NCI-H2107 treated with DMSO at 0.1 percent for 48 hours (cell line): Measurements from ENCODE around the gene TBC1D30.
"Not testable (repeated sequence)": the region's sequence is repeated elsewhere in the genome, so short reads cannot be mapped to it uniquely, and the experiment has no call there.

ENCODE experiments used
- DNase-seq: peaks from one replicate; lab custom pipeline; 2025; ENCODE audit not compliant: unreplicated experiment; lab: John Stamatoyannopoulos, UW

TBC1D30 gene, protein sequence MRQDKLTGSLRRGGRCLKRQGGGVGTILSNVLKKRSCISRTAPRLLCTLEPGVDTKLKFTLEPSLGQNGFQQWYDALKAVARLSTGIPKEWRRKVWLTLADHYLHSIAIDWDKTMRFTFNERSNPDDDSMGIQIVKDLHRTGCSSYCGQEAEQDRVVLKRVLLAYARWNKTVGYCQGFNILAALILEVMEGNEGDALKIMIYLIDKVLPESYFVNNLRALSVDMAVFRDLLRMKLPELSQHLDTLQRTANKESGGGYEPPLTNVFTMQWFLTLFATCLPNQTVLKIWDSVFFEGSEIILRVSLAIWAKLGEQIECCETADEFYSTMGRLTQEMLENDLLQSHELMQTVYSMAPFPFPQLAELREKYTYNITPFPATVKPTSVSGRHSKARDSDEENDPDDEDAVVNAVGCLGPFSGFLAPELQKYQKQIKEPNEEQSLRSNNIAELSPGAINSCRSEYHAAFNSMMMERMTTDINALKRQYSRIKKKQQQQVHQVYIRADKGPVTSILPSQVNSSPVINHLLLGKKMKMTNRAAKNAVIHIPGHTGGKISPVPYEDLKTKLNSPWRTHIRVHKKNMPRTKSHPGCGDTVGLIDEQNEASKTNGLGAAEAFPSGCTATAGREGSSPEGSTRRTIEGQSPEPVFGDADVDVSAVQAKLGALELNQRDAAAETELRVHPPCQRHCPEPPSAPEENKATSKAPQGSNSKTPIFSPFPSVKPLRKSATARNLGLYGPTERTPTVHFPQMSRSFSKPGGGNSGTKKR

DNA sequence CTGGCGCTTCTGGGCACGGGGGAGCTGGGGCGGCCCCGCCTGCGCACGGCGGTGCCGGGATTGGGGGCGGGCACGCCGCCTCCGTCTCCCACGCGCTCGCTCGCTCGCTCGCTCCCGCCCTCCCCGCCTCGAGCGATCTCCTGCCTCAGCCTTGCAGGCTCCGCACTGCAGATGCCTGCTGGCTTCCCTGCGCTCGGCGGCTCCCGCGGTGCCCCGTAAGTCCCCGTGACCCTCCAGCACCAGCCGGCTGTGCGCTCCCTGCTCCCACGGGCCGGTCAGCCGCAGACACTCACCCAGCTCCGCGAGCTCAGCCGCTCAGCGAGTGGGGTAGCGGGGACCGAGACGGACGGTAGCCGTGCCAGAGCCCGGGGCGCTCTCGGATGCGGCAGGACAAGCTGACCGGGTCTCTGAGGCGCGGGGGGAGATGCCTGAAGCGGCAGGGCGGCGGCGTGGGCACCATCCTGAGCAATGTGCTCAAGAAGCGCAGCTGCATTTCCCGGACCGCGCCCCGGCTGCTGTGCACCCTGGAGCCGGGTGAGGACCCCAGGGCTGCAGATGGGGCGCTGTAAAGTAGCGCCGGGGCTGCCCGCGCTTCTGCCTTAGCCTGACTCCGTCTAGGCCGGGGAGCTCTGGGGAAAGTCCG lies at the start of gene TBC1D30:
Gene TBC1D30 (plus strand): TSS at position 148 of the 643 bp plus-strand sequence. CDS start 233 bp downstream, at position 381.
- DNase-seq, result peak; percentile 43

DNA sequence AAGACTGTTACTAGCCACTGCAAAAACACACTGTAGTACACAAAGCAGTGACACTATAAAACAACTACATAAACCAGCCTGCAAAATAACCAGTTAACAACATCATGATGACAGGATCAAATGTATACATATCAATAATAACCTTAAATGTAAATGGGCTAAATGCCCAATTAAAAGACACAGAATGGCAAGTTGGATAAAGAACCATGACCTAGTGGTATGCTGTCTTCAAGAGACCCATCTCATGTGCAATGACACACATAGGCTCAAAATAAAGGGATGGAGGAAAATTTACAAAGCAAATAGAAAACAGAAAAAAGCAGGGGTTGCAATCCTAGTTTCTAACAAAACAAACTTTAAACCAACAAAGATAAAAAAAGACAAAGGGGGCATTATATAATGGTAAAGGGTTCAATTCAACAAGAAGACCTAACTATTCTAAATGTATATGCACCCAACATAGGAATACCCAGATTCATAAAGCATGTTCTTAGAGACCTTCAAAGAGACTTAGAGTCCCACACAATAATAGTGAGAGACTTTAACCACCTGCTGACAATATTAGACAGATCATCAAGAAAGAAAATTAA lies 49.2 kb upstream of the TBC1D30 start:
- DNase-seq, result not testable (repeated sequence)

DNA sequence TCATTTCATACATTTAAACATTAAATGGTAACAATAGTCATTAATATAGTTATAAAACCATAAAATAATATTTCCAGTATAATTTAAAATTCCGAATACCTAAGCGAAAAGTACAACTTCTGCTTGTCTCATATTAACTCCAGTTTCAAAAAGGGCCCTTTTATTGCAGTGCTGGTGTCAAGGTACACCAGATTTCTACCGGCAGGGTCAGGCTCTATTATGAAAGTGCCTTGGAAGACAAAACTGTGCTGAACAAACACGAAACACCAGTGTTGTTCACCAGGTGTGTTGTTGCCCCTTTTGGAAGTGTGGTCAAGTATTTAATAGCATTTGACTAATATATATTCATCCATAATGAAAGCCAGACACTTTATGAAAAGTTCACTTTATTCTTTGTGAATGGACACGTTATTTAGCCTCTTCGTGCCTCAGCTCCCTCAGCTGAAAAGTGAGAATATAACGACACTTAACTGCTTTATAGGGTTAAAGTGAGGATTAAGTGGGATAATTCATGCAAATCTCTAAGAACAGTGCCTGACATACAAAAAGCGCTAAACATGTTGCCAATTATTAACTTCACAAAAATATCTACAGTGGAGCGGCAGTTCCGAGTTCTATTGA lies 45.0 kb upstream of the TBC1D30 start:
- DNase-seq, result no peak

DNA sequence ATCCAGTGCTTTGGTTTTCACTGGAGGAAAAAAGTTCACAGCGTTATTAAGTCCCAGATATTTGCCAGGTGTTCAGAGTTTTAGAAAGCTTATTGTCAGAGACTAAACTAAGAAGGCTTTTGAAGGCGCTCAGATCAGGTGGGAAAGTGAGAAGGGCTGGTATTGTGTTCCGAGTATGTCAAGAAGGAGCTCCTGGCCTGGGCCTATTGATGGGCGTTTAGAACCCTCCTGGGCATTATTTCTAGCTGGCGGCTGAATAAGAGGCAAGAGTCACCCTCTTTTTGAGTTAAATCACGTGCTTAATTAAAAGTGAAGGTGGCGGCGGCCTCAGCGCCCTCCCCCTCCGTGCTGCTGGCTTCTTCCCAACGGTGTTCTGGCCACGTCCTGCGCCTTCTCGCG lies 44.3 kb upstream of the TBC1D30 start:
- peak; percentile 76 for DNase-seq

DNA sequence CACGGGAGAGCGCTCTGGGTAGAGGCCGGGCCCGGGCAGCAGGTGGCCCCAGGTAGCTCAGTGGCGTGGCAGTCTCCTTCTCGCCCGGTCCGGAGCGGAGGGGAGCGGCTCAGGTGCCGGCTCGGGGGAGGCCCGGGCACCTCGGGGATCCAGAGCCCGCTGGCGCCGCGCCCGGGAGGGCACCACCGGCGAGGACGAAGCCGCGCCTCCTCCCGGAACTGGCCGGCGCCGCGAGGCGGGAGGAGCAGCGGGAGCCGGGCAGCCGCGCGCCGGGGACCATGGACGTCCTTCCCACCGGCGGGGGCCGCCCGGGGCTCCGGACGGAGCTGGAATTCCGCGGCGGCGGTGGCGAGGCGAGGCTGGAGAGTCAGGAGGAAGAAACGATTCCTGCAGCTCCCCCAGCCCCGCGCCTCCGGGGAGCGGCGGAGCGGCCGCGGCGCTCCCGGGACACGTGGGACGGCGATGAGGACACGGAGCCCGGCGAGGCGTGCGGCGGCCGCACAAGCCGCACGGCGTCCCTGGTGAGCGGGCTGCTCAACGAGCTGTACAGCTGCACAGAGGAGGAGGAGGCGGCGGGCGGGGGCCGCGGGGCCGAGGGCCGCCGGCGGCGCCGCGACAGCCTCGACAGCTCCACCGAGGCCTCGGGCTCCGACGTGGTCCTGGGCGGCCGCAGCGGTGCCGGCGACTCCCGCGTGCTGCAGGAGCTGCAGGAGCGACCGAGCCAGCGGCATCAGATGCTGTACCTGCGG lies 43.7 kb upstream of the TBC1D30 start:
- no peak for DNase-seq

DNA sequence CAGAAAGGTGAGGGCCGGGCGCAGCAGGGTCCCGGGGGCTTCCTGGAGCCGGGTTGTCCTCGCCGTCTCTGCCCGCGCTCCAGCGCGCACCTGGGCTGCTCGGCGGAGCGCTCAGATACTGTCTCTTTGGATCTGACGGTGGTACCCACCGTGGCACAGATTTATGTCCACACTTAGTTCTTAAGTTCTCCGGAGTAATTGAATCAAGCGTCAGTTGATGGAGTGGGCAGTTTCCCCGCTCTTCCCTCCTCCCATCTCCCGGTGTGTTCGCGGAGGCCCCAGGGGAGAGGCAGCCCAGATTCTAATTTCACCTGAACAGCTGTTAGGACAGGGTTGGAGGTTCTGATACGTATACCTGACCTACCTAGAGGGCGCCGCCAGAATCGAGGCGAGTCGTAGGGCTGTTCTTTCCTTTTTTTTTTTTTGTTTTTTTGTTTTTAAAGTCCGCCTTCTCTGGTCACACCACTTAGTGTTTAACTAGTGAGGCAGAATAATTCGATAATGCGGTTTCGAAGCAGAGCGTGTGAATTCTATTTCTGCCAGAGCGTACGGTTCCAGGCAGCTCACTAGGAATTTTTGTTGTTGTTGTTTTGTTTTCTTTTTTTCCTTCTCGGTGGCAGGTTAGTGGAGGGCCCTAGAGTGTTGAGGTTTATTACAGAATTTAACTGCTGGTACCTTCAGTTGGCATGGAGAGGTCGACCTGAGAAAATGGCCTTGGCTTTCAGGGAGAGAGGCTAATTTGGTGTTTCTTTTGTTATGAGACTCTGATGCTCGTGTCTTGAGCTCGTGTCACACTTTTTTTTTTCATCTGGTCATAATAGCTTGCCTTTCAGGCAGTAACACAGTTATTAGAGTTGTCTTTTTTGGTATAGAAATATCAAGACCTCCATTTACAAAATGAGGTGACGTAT lies 42.9 kb upstream of the TBC1D30 start:
- peak; percentile 80 for DNase-seq

DNA sequence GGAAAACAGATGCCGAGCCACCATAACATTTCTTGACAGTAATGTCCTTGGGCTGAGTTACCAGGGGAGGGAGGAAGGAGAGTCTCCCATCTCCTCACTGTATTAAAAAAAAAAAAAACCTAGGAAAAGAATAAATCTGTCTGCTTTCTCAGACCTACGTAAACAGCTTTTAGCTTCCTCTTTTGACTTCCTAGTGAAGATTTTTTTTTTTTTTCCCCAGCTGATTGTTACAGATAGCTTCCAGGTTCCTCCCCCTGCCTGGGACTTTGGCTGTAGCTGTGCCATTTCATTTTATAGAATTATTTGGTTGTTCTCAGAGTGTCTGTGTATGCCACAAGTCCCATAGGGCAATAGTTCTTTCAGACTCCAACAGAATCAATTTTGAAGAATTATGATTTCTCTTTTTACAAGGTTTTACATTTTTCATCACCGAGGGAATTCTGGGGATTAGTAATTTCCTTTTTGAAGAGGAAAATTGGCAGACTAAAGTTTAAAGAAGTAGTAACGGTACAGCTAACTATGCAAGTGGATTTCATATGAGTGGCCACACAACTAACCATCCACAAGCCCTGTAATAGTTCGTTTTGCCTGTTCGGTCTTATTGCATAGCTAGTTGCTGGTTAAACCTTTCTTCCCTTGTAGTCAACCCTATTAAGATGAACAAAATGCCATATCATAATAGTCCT lies 42.1 kb upstream of the TBC1D30 start:
- DNase-seq, result no peak

DNA sequence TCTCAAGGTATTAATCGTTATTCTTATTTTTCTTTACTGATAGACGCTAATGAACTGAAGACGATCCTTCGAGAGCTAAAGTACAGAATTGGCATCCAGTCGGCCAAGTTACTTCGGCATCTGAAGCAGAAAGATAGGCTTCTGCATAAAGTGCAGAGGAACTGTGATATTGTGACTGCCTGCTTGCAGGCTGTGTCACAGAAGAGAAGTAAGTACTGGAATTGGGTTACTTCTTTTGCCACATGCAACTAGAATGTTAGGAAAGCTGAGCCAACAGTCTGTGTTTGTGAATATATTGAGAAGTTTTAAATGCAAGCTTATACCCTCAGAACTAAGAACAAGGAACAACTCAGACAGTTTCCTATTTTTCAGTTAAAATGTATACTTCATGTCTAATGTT lies 38.6 kb upstream of the TBC1D30 start:
- DNase-seq, result no peak

DNA sequence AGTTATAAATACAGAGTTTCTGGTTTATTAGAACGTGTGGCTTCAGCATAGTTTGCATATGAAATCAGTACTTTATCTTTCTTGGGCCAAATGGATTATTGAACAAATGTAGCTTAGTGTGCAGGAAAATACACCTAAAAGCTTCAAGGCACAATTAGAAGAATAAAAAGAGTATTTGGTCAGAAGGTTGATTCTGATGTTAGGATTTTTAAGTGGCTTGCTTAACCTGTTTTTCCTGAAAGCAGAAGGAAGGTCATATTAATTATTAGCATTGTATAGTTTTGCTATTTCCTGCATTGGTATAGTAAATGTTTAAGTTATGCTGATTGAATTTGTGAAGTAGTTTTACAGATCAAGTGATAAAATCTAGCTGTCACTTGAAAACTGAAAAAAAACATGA lies 34.3 kb upstream of the TBC1D30 start:
- no peak for DNase-seq

DNA sequence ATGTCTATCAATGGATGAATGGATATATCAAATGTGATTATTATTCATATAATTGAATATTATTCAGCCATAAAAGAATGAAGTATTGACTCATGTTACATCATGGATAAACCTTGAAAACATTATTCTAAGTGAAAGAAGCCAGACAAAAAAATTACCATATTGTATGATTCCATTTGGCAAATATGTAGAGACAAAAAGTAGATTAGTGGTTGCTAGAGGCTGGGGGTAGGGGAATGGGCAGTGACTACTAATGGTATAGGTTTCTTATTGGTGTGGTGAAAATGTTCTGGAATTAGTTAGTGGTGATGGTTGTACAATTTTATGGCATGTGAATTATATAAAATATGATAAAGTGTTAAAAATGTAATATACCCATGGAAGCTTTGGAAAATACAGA lies 33.4 kb upstream of the TBC1D30 start:
- DNase-seq, result no peak

DNA sequence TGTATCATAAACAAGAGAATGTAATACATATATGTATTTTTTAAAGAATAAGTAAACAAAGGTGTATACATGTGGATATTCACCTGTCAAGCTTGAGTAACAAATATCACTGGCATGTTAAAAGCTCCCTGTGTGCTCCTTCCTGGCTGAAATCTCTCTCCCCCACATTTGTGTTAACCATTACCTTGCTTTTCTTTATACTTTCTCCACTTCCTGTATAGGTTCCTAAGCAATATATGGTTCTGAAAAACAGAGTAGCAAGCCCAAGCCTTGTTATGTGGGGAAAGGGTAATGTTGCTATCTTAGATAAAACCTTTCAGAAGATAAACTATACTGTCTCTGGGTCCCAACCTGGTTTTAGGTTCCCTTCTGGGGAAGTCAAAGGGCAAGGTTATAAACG lies 32.3 kb upstream of the TBC1D30 start:
- no peak for DNase-seq

DNA sequence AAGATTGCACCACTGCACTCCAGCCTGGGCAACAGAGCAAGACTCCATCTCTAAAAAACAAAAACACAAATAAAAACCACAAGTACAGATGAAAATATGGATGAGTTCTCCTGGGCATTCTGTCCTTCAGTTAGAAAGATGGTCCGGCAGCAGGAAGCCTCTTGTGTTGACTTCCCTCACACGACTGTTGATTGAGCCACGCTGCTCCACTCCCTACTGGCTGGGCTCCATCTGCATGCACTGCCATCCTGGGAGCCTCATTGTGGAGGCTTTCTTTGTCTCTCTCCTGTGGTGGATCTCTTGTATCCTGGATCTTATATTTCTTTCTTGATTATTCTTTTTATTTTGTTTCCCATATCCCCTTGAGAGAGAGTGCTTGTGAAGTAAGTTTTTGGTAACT lies 30.8 kb upstream of the TBC1D30 start:
- DNase-seq, result no peak

DNA sequence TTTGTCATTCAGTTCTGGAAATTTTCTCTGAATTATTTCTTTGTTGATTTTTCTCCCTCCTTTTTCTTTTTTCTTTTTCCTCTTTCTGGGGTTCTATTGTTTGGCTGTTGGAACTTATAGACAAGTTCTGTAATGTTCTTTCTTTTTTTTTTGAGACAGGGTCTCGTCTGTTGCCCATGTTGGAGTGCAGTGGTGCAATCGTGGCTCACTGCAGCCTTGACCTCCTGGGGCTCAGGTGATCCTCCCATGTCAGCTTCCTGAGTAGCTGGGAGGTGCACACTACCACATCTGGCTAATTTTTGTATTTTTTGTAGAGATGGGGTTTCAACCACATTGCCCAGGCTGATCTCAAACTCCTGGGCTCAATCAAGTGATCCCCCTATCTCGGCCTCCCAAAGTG lies 30.1 kb upstream of the TBC1D30 start:
- DNase-seq, result no peak

DNA sequence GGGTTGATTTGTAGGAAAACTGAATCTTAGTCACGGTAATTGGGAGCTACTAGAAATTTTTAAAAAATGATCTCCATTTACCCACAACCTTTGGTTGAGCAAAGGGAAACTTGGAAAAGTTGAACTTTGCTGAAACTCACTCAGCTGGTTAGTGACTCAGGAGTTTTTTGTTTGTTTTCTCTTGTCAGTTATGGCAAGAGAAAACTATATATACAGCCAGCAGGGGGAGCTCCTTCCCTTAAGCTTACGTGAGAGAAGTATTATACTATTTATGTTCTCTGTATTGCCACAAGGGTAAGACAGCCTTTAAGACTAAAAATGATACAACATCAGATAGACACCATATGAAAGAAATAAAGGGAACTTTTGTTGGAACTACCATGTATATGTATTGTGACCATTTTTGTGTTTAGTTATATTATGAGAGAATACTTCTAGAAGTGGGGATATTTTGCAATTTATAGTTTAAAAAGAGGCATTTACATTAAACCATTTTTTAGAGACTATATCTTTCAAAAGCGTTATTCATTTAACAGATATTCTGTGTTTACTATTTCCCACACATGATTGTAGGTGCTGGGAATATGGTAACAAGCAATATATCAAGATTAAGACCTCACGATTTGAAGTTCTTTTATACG lies 28.1 kb upstream of the TBC1D30 start:
- peak; percentile 90 for DNase-seq

DNA sequence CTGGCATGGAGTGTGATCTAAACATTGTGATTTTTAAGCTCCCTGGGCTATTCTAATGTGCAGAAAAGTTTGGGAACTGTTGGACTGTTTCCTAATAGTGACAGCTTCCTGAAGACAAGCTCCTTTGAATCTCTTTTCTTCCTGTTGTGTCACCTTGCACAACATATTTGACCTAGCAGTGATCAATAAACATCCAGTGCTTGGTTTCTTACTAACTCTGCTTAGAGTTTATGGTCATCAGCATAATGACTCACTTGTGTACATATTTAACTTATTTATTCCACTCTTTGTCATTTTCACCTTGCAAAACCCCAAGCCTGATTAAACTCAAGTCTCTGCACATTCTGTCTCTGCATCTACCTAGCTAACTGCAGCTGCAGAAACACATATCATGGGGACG lies 27.3 kb upstream of the TBC1D30 start:
- DNase-seq, result no peak

DNA sequence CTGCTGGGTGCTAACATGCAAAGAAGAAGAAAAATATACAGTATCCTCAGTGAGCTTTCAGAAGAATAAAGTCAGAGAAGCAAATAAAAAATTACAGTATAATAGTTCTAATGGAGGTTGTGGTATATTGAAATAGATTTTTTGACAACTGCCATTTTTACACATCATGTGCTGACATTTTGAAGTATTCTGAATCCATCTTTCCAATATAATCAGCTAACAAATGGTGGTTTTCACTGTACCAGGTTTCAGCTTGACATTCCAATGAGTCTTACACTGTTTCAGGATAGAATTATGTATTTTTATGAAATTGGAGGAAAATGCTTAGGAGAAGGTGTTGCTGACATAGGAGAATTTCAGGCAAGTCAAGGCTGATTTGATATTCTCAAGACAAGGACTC lies 26.3 kb upstream of the TBC1D30 start:
- no peak for DNase-seq

DNA sequence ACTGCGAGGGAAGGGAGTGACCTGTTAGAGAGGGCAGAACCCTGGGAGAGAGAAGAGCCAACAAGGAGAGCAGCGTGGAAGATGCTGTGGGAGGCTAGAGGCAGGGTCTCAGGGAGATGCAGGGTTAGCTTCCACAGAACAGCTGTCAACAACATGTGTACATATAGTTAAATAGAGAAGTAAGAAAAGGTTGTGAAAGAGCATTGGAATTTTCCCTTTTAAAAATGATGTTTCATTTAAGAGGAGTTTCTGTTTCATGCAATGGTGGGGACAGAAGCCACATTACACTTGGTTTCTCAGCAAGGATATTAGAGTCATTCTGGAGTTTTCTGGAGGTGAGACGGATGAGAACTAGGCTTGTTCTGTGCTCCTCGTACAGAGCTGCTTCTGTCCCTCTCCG lies 23.8 kb upstream of the TBC1D30 start:
- DNase-seq, result no peak

DNA sequence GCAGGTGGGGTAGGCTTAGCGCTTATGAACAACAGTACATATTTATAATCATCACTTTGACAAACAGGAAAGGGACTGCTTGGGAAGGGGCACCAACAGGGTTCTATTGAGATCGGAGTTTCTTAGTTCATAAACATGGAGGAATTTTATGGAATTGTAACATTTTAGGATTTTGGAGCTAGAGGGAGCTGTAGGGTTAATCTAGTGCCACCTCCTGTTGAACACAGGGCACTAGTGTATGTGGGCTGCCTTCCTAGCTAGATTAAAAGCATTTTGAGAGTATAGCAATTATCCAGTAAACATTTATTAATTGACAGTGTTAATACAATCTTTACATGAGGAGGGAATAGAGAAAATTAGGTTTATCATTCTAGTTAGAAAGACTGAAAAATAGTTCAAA lies 23.1 kb upstream of the TBC1D30 start:
- no peak for DNase-seq
